Thoracic aorta (tissue), 2 donors: Measurements from ENCODE around the gene DHRS1. TPM values are rescaled to one million over a fixed set of nuclear protein-coding genes. Genes with fewer than 3 reads are reported as not detected.

ENCODE experiments used
- ATAC-seq: fragments of 150-250 bp; one replicate; pipeline ENCODE4 v1.8.0; 2017; ENCODE audit warnings: low read depth; ENCODE audit not compliant: insufficient number of reproducible peaks, low FRiP score
- DNase-seq: peaks from one replicate; pipeline ENCODE4 v3.0.0-alpha.2; 2020; ENCODE audit warnings: low spot score
- H3K27ac ChIP-seq, 2 donors: fragments of 200-600 bp; sonication (generic); 1 replicate in 1 of 2; 2 replicates in 1 of 2; pipeline ENCODE4 v1.5.1; 2016; ENCODE audit warnings: mild to moderate bottlenecking in 2 of 2, moderate library complexity in 2 of 2
- H3K27me3 ChIP-seq: fragments of 200-600 bp; sonication (generic); replicated peaks from 2 replicates; pipeline ENCODE4 v1.6.0; 2016; ENCODE audit warnings: mild to moderate bottlenecking; ENCODE audit not compliant: insufficient read depth
- H3K36me3 ChIP-seq: fragments of 200-600 bp; sonication (generic); one replicate; pipeline ENCODE4 v1.5.1; 2016
- H3K4me1 ChIP-seq, 2 donors: fragments of 200-600 bp; sonication (generic); 1 replicate in 1 of 2; 2 replicates in 1 of 2; pipeline versions ENCODE4 v1.5.1 to v1.6.0; 2016; ENCODE audit warnings: low read depth in 2 of 2, mild to moderate bottlenecking in 1 of 2; ENCODE audit not compliant: control insufficient read depth in 1 of 2
- H3K4me3 ChIP-seq: fragments of 200-600 bp; sonication (generic); 2 replicates; pipeline ENCODE4 v1.5.1; 2016; ENCODE audit warnings: mild to moderate bottlenecking
- H3K9me3 ChIP-seq: fragments of 200-600 bp; sonication (generic); 2 replicates; pipeline ENCODE4 v1.5.1; 2016
- CTCF ChIP-seq: fragments of 200-600 bp; sonication (generic); IDR thresholded peaks from one replicate; pipeline ENCODE4 v1.5.1; 2019; ENCODE audit warnings: antibody characterized with exemption
- total RNA-seq, 2 donors: library from RNA; depleted of rRNA; stranded (reverse); fragments of >200 nt; gene quantifications; one replicate each; pipeline versions ENCODE4 v1.1.0 to v1.2.3, GENCODE V29; 2016

Gene DHRS1
- total RNA-seq, 2 donors from 2014 or later: 25.5 to 31.4 TPM

DNA sequence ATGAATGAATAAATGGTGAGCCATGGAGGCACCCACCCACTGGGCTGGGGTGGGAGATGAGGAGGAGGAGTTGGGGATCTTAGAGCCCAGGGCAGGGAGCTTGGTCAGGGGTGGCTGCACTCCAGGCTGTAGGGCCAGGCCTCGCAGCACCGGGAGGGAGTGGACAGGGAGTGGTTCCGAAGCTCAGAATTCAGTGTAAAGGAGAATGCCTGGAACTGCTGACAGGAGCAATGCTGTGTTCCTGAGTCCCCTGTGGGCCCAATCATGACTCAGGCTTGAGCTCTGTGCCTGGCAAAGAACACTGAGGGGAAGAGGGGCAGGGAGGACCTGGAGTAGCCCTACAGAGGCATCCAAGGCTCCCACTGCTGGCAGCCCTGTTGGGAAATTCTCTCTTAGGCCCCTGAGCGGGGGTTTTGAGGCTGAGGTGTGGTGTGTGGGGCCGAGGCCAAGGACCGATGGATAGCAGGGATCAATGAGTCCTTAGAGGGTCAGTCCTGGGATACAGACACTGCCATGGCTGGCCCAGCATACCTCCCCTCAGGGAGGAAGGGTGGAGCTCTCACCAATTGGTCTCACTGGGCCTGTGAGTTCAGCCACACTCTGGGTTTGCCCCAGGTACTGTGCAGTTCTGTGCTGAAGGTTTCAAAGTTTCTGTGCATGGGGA, 18.7 kb downstream of the DHRS1 start:
- Histone ChIP-seq H3K36me3 (no peaks in the 10 kb centered on the region), H3K4me3 (no peak overlapping the region), H3K27me3 (no peaks in the 10 kb centered on the region), H3K27ac (no peak overlapping the region), H3K9me3 (no peaks in the 10 kb centered on the region), H3K4me1 (no peaks in the 10 kb centered on the region)
- TF ChIP-seq CTCF: no peak
- ATAC-seq (no peak), DNase-seq (no peak)

DNA sequence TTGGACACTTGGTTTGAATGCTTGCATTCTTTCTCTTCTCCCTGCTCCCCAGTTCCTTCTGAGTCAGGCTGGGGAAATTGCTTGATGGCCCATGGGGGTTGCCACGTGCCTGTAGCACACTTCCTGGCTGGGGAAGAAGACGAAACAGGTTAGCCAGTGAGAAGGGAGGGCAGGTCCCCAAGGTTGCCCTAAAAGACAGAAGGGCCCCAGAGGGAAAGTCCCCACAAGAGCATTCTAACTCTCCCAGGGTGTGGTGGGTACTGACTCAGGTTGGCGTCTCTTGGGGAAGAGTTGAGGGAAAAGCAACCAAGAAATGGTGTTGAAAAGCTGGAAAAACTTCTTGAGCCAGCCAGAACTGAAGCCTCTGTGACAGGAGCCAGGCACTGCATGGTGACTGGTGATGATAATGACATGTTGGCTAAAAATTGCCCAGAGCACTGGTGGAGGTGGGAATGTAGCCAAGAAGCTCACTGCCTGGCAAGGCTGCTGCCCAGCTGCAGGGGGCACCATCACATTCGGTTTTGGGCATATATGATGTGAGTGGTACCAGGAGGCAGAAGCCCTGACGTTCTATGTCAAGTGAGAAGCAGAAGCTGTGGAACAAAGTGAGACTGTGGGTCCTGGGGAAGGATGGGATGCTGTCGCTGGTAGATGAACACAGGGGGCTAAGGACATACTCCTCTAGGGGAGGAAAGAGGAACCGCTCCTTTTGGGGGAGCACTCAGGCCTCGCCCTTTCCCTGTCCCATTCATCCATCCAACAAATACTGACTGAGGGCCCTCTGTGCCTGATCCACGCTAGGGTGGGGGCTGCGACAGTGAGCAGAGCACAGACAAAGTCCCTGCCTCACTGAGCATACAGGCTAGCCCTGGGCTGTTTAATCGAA, 20.0 kb downstream of the DHRS1 start:
- H3K4me3 ChIP-seq: no peak overlapping the region
- H3K27ac ChIP-seq: no peak overlapping the region
- no peak for TF ChIP-seq CTCF
- no peaks in the 10 kb centered on the region for H3K4me1 ChIP-seq
- no peaks in the 10 kb centered on the region for H3K9me3 ChIP-seq
- no peak for ATAC-seq
- no peaks in the 10 kb centered on the region for H3K27me3 ChIP-seq
- no peaks in the 10 kb centered on the region for H3K36me3 ChIP-seq
- DNase-seq: no peak

- Histone ChIP-seq H3K4me1 (no peaks in the 10 kb centered on the region), H3K27me3 (no peaks in the 10 kb centered on the region), H3K36me3 (no peaks in the 10 kb centered on the region), H3K4me3 (no peak overlapping the region), H3K27ac (no peak overlapping the region), H3K9me3 (no peaks in the 10 kb centered on the region)
- no peak for TF ChIP-seq CTCF
- ATAC-seq (no peak), DNase-seq (no peak)
These were observed 21.2 kb downstream of the DHRS1 start for GRCh38 chr14:24278424-24278823.

- no peak for TF ChIP-seq CTCF
- Histone ChIP-seq H3K27ac (no peak overlapping the region), H3K4me3 (no peak overlapping the region), H3K36me3 (no peaks in the 10 kb centered on the region), H3K4me1 (no peaks in the 10 kb centered on the region), H3K9me3 (no peaks in the 10 kb centered on the region), H3K27me3 (no peaks in the 10 kb centered on the region)
- DNase-seq: no peak
- ATAC-seq: no peak
These were observed 21.8 kb downstream of the DHRS1 start for GRCh38 chr14:24277606-24278321.

- Histone ChIP-seq H3K27ac (no peak overlapping the region), H3K27me3 (no peaks in the 10 kb centered on the region), H3K4me1 (peaks cover 0 to under 1% of the 10 kb centered on the region in 2 donors), H3K9me3 (no peaks in the 10 kb centered on the region), H3K4me3 (no peak overlapping the region), H3K36me3 (no peaks in the 10 kb centered on the region)
- ATAC-seq (no peak), DNase-seq (no peak)
- TF ChIP-seq CTCF: no peak
These were observed 22.5 kb downstream of the DHRS1 start for GRCh38 chr14:24277071-24277470.
